HG03521 (cell line): ENCODE results near the gene ENOX2.

Experiments
- ATAC-seq: cut with Tn5 transposase; IDR thresholded peaks from one replicate; pipeline ENCODE4 v1.9.1; 2021; ENCODE audit warnings: mild to moderate bottlenecking, moderate library complexity; ENCODE audit not compliant: unreplicated experiment

The ENOX2 gene

DNA sequence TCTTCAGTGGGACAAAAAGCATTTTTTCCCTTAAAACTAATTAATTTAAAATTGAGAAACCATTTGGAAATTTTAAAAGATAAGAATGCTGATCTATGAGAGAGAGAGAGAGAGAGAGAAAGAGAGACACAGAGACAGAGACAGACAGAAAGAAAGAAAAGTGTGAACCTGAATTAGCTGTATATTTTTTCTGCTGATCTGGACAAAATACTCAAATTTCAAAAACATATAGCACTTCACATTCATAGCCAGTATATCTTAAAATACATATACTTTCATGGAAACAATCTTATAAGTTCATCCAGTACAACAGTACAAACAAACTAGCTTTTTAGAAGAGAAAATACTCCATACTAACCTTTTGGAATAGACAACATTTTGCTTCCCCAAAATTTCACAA lies 18.4 kb downstream of the ENOX2 start:
- no peak for ATAC-seq

DNA sequence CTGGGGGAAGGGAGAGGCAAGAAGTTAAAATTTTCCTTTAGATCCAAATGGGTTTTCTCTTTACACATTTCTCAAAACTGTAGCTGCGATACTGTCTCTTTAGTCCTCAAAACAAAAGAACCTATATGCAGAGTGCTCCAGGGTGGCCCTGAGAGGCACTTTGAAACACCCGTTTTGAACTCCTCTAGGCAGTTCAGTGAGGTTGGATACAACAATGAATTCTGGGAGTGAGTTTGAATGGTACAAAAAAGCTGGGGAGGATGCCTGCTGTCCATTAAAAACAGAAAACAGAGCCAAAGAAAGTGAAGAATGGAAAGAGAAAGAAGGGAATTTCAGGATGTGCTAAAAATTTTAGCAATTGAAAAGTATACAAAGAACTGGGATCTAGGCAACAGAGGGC lies 23.1 kb downstream of the ENOX2 start:
- ATAC-seq, result no peak

DNA sequence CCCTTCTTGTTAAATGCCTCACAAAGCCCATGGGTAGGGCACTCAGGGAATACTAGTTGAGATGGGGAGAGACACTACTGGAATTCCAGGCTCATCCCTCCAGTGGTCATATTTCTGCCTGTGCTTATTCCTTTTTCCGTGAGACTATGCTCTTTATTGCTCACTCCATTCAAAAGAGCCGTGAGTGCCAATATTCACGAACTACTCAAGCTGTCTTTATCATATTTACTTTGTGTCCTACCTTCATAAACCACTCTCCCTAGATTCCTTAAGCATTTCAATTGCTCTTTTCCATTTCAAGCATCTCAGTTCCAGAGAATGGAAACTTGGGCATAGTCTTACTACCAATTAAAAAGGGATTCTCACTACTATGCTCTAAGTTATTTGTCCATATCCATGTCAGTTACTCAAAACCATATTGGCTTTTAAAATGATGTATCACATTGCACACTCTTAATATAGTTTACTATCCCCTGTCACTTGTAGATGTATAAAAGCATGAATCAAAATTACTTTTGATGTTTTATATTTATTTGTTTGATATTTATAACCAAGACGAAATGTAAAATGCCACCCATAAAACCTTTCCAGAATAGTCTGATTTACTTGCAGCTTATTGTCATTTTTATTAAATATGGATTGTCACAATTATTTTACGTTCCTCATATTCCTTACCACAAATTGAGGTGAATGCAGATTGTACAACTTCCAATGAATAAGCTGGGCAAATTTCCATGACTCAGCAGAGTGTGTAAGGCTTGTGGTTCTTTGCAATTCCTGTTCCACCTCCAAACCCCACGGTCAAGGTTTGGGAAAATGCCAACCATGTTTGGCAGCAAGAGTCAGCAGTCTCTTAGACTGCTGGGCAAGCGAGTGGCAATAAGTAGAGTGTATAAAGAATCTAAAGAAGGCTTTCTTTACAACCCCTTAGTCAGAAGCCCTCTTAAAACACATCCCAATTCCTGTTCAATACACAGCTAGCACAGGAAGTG lies 24.4 kb downstream of the ENOX2 start:
- no peak for ATAC-seq

DNA sequence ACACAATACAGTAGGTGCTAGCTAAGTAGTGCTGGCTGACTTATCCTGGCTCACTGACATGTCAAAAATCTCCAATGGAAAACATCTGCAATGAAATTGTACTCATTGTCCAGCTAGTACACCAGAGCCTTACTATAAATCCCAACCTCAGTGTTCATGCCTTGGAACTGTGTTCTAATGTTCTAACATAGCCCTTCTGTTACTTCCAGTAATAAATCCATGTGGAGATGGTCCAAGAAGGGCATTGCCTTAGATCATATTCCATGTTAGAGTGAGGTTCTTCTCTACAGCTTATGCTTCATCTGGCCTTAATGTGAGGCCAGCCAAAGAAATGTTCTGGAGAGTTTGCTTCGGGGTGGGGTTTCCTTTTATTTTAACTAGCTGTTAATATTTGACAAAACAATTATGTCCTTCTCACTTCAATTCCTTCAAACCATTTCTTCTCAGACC lies 25.1 kb downstream of the ENOX2 start:
- ATAC-seq, result no peak

DNA sequence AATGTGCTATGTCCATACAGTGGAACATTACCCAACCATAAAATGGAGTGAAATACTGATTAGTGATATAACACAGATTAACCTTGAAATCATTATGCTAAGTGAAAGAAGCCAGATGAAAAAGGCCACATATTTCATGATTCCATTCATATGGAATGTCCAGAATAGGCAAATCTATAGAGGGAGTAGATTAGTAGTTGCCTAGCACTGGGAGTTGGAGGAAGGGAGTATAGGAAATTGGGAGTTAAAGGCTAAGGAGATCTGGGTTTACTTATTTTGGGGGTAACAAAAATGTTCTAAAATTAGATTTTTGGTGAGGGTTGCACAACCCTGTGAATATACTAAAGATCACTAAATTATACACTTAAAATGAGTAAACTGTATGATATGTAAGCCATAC lies 26.8 kb downstream of the ENOX2 start:
- no peak for ATAC-seq

DNA sequence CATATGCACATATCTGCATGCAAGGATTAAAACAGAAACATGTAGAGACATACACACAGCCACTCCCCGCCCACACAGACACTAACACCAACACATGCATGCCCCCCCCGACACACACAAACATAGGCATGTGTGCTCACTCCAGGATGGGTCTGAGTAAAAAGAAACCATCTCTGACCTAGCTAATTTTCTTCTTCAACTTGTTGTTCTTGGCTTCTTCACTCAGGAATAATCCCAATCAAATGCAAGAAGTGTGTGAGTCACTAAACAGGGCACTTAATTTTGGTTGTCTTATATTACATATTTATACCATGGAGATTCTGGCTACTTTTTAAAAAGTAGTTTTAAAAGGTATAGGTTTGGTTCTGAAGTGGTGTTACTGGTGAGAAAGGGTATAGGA lies 28.3 kb downstream of the ENOX2 start:
- ATAC-seq, result no peak

DNA sequence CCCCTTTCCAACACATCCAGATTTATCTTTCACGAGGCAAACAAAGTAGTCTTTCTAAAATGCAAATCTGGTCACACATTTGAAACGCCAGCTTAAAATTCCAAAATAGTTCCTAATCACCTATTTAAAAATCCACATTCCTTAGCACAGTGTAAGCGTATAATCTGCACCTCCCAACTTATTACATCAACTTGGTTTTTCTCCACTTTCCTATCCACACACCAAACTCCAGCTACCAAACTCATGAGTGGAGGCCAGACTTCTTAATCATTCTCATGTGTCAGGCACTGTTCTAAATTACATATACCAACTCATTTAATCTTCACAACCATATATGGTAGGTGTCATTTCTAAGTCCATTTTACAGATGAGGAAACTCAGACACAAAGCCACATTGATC lies 33.8 kb downstream of the ENOX2 start:
- ATAC-seq, result no peak

DNA sequence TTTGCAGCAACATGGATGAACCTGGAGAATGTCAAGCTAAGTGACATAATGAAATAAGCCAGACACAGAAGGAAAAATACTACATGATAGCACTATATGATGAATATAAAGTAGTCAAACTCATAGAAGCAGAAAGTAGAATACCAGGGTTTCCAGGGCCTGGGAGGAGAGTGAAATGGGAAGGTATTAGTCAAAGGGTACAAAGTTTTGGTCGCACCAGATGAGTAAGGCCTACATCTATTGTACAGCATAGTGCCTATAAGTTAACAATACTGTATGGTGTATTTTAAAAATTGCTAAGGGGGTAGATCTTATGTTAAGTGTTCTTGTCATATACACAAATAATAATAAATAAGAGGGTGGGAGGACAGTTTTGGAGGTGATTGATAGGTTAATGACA lies 41.5 kb downstream of the ENOX2 start:
- ATAC-seq, result no peak

DNA sequence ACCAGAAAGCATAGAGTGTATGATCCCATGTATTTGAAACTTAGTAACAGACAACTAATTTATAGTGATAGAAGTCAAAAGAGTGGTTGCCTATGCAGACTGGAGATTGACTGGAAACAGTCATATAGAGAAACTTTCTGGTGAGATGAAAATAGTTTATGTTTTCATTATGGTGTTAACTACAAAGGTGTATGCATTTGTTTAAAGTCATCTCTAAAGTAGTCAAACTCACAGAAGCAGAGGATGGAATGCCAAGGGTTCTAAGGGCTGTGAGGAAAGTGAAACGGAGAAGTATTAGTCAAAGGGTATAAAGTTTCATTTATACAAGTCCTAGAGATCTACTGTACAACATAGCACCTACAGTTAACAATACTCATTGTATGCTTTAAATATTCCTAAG lies 45.8 kb downstream of the ENOX2 start:
- peak; percentile 88 for ATAC-seq

DNA sequence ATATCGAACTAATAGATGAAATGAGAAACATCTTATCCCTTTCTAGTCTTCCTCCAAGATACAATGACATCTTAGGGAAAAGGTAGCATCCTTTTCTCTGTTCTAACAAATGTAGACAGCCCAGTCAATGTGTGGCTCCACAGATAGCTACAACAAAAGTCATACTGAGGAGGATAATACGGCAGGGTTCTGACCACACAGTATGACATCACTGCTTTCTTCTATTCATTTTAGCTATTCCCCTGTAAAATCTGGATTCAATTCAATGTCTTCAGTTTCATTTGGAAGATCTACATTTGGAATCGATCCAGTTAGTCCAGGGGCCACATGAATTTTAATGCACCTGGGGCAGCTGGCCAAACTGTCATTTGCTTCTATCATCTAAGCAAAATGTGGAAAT lies 51.4 kb downstream of the ENOX2 start:
- ATAC-seq, result no peak

DNA sequence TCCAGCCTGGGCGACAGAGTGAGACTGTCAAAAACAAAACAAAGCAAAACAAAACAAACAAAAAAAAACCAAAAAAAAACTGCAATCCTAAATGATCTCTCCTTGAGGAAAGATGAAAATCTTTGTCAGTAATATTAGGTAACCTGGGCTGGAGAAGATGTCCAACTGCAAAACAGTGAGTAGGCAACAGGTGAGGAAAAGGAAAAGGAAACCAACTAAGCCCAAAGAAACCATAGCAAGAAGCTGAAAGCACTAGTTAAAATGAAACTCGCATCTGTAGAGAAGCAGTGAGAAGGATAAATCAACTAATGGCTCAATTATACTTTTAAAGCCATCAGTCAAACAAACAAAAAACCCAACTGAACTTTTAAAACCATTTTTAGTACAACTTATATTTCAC lies 54.2 kb downstream of the ENOX2 start:
- no peak for ATAC-seq

DNA sequence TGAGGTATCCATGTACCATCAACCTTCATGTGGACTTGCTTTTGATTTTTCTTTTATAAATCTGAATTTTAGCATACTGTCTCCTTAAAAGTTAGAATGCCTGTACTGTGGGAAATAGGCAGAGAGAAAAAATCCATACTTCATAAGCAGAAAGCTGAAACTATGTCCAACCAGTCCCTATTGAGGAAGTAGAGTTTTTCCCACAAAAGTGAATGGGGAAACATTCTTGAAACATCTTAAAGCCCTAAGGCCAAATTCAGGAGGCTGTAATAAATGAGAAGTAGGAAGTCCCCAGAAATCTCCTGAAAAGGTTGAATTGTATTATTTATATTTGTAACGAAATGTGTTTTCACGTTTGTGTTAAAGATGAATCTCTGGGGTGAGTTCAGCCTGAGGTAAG lies 56.3 kb downstream of the ENOX2 start:
- no peak for ATAC-seq

DNA sequence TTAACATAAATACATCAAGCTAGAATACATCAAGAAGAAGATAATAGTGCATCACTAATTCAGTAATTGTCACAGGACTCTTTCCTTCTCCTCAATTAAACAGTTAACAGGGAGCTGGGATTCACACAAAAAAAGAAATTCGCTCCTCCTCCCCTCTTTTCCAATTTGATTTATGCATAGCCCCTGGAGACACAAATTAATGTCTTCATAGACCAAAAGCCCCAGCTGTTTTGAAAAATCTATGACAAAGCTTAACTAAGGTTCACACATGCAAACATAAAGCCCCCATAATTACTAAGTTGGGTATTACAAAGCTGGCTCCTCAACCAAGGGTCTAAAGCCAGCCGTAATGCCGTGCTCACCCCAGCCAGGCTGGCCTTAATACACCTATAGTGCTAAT lies 61.2 kb downstream of the ENOX2 start:
- no peak for ATAC-seq

DNA sequence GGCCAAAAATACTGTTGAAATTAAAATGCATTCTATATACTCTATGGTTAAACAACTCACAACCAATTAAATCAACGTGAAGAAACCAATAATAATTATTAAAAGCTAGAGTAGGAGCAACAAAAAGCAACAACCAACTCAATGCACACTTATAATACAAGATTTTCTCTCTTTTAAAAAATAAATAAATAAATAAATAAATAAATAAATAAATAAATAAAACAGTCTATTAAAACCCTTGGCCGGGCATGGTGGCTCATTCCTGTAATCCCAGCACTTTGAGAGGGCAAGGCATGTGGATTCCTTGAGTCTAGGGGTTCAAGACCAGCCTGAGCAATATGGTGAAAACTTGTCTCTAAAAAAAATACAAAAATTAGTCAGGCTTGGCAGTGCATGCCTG lies 62.7 kb downstream of the ENOX2 start:
- ATAC-seq, result no peak

DNA sequence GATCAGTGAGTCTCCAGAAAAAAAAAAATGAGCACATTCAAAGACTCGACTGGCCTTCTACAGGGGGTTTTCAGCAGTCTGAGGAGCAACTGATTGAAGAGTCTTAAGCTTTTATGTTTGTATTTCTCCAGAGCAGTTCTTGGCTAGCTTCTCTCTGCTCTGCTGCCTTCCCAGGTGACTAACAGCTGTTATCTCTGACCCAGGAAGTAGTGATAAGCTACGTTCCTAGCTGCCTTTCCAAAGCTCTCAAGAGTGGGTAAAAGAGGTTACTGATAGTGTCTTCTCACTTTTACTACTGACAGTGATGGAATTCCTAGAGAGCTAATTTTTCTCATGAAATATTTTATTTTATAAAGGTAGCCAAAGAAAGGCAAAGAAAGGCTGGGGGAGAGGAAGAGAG lies 66.6 kb downstream of the ENOX2 start:
- ATAC-seq, result no peak

DNA sequence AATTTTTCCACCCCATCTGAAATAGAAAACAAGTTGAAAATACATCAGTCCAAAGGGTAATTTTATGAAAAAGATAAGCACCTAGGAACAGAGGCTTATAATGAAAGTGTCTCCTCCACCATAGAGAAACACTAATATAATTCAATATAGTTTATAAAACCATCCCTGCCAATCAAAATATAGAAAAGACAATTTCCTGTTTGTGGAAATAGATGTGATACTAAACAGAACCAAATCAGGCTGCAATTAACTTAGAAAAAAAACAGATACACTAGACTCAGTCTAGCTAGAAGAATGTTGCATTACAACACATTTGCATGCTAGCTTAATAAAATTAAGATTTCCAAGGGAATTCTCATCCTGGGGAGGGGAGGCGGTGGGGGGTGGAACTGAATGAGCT lies 68.2 kb downstream of the ENOX2 start:
- ATAC-seq, result no peak

DNA sequence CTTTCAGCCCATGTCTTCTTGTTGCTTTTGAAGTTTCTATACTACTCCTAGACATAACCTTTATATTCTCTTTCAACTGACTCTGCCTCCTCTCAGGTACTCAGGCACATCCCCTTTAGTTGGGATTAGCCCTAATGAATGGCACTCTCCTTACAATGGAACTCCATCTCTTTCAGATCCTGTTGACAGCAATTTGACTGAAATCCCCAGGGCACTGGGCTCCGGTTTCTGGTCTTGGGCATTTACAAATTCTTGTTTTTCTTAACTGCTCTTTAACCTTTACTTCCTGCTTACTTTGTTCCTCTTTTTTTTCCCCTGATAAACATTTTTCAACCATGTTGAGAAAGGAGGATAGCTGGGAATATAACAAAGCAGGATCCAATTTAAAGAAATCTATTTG lies 68.9 kb downstream of the ENOX2 start:
- no peak for ATAC-seq

DNA sequence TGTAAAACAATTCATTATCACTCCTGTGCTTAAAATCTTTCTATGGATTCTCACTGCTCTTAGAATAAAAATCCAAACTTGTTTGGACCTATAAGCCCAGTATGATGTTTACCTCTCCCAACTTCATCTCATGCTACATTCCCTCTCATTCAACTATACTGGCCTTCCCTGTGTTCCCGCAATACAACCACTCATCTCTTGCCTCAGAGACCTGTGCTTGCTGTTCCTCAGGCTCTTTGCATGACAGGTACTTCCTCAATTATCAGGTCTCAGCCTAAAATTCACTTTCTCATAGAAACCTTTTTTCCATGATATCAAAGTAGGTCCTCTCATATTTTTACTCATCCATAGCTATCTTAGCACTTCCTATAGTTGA lies 71.7 kb downstream of the ENOX2 start:
- no peak for ATAC-seq

DNA sequence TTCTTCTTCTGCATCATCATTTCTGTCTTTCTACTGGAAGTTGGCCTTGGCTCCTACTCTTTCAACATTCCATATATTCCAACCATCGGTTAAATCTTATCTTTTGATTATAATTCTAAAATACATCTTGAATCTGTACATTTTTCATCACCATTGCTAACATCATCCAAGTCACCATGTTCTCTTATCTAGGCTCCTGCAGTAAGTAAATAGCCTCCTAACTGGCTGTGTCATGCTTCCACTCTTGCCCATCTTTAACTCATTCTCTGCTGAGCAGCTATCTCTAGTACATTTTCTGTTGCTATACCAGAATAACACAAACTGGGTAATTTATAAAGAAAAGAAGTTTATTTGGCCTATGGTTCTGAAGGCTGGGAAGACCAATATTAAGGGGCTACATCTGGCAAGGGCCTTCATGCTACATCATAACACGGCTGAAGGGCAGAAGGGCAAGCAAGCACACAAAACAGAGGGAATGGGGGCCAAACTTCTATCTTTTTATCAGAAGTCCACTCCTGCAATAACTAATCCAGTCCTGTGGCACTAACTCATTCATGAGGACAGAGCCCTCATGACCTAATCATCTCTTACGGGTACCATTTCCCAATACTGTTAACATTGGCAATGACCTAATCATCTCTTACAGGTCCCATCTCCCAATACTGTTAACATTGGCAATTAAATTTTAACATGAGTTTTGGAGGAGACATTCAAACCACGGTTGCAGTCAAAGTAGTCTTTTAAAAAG lies 72.2 kb downstream of the ENOX2 start:
- ATAC-seq, result no peak

DNA sequence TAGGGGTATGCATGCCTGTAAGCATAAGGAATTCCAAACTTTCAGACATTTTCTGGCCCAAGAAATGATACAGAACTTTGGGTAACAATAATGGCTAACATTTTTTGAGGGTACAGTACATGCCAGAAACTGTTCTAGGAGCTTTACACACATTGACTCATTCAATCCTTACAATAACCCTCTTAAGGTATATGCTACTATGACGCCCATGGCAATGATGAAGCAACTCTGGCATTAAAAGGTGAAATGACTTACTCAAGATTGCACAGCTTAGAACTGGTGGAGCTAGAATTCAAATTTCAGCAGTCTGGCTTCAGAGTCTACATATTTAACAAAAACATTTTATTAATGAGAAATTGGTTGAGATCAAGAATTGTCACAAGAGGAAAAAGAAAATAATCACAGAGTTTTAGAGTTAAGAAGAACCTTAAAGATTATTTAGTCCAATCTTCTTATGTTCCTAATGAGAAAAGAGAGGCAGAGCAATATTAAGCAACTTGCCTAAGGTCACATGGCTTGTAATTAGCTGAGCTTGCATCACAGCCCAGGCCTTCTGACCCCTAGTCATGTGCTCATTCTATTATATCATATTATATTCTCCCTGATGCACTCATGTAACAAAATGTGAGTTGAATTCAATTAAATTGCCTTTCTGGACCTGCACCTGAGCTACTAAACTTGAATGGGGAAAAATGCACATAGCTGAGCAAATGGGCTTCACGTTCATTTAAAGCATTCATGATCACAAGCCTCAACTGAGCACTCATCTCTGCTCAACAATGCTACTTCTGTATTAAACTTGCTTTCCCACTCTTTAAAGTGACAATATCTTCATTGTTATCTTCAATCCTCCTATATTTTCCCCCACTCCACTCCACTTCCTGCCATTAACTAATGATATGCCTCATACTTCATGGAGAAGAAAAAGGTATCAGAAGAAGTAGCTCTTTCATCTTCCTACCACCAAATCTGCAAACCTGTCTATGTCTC lies 73.2 kb downstream of the ENOX2 start:
- no peak for ATAC-seq

DNA sequence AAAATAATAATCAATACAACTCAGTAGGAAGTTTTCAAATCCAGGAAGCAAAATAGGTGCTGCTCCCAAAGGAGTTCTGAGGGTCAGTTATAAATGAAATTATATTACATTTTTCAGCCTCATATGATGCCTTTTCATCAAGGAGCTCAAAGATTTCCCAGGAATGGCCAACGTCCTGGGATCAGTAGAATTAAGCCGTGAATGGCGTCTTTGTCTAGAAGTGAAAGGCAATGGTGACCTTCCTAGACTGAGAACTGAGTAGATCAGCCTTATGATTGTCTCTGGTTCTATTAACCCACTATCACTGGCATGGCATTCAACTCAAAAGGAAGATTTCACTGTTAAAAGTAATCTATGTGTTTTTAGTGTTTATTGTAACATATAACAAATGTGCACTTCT lies 74.4 kb downstream of the ENOX2 start:
- no peak for ATAC-seq
